Keratinocyte (primary cell): ENCODE data around the gene ZNHIT3. TPM values are rescaled to one million over a fixed set of nuclear protein-coding genes. Genes with fewer than 3 reads are reported as not detected.

Experiments
- DNase-seq: peaks from one replicate; pipeline ENCODE4 v3.0.0-alpha.2; 2011; ENCODE audit warnings: low read depth, missing footprints, low spot score
- FAIRE-seq: peaks from 2 replicates; lab custom pipeline; 2011; peaks lifted over from hg19 to GRCh38; lab: Jason Lieb, UNC
- H2AFZ ChIP-seq: 2 replicates; pipeline ENCODE4 v1.6.0; 2012; ENCODE audit warnings: low read length, control low read depth, inconsistent platforms; ENCODE audit not compliant: control insufficient read depth
- H3K27ac ChIP-seq: 2 replicates; pipeline ENCODE4 v1.5.1; 2011; ENCODE audit warnings: low read length; ENCODE audit not compliant: control insufficient read depth, insufficient read depth
- H3K27me3 ChIP-seq: 3 replicates; pipeline ENCODE4 v1.6.0; 2011; ENCODE audit warnings: low read length; ENCODE audit not compliant: control insufficient read depth, insufficient read depth; ENCODE audit errors: extremely low read depth
- H3K36me3 ChIP-seq, 2 experiments: 2 replicates in 1 of 2; 3 replicates in 1 of 2; pipeline ENCODE4 v1.5.1; 2011; ENCODE audit warnings: low read length in 2 of 2, mild to moderate bottlenecking in 1 of 2; ENCODE audit not compliant: control insufficient read depth in 2 of 2, insufficient read depth in 2 of 2; ENCODE audit errors: extremely low read depth in 1 of 2
- H3K4me1 ChIP-seq: 3 replicates; pipeline ENCODE4 v1.5.1; 2011; ENCODE audit warnings: low read length; ENCODE audit not compliant: control insufficient read depth, insufficient read depth; ENCODE audit errors: extremely low read depth
- H3K4me2 ChIP-seq: 3 replicates; pipeline ENCODE4 v1.6.0; 2011; ENCODE audit warnings: low read depth, low read length; ENCODE audit not compliant: control insufficient read depth, insufficient read depth; ENCODE audit errors: extremely low read depth
- H3K4me3 ChIP-seq, 3 experiments: fragments of 200-600 bp in 1 of 3; sonication (generic) in 1 of 3; 2 replicates in 2 of 3; 3 replicates in 1 of 3; pipeline ENCODE4 v1.5.1; 2011 to 2016; ENCODE audit warnings: low read length in 3 of 3, mild to moderate bottlenecking in 3 of 3, control low read depth in 2 of 3, inconsistent platforms in 1 of 3, low read depth in 1 of 3, mixed read lengths in 1 of 3, mixed run types in 1 of 3, moderate library complexity in 1 of 3; ENCODE audit not compliant: control insufficient read depth in 2 of 3, insufficient read depth in 2 of 3; ENCODE audit errors: extremely low read depth in 1 of 3
- H3K79me2 ChIP-seq: 2 replicates; pipeline ENCODE4 v1.6.0; 2012; ENCODE audit warnings: low read length; ENCODE audit not compliant: control insufficient read depth, insufficient read depth
- H3K9ac ChIP-seq: 3 replicates; pipeline ENCODE4 v1.6.0; 2011; ENCODE audit warnings: low read length; ENCODE audit not compliant: control insufficient read depth, insufficient read depth; ENCODE audit errors: extremely low read depth
- H3K9me1 ChIP-seq: 3 replicates; pipeline ENCODE4 v1.6.0; 2011; ENCODE audit warnings: low read length; ENCODE audit not compliant: control insufficient read depth, insufficient read depth; ENCODE audit errors: extremely low read depth
- H3K9me3 ChIP-seq: 2 replicates; pipeline ENCODE4 v1.5.1; 2012; ENCODE audit warnings: low read depth, low read length; ENCODE audit not compliant: control insufficient read depth
- H4K20me1 ChIP-seq: 3 replicates; pipeline ENCODE4 v1.6.0; 2011; ENCODE audit warnings: low read length; ENCODE audit not compliant: control insufficient read depth, insufficient read depth; ENCODE audit errors: extremely low read depth
- CTCF ChIP-seq, 3 experiments: IDR thresholded peaks in 1 of 3; conservative IDR thresholded peaks in 1 of 3; optimal IDR thresholded peaks in 1 of 3; 2 replicates in 2 of 3; 3 replicates in 1 of 3; pipeline versions ENCODE3 to v1.5.1; 2011; ENCODE audit warnings: low read length in 3 of 3, mild to moderate bottlenecking in 3 of 3, moderate library complexity in 2 of 3, control low read depth in 1 of 3, inconsistent platforms in 1 of 3; ENCODE audit not compliant: insufficient read depth in 2 of 3; ENCODE audit errors: extremely low read depth in 1 of 3
- EZH2 ChIP-seq: IDR thresholded peaks from one replicate; pipeline ENCODE4 v1.6.1; 2012; ENCODE audit warnings: inconsistent platforms, mild to moderate bottlenecking, low read length, moderate library complexity
- dilution Hi-C: fragments of 300-500 bp; cut with MboI; formaldehyde crosslinking; loops from one replicate; pipeline ENCODE4 v1.7.0; 2020; ENCODE audit warnings: low sequenced_read_pairs; ENCODE audit not compliant: extremely low pct_ligation_motif_present
- polyA plus RNA-seq, 5 experiments: library from polyadenylated mRNA; depleted of rRNA in 3 of 5; stranded (reverse) in 3 of 5; stranded (forward) in 1 of 5; unstranded in 1 of 5; fragments of >200 nt; gene quantifications; 1 replicate in 1 of 5; 2 replicates in 3 of 5; 3 replicates in 1 of 5; pipeline versions ENCODE4 v1.2.1 to v1.2.3, GENCODE V29; 2011 to 2012; ENCODE audit warnings: missing spikeins in 2 of 5, low read depth in 1 of 5, low replicate concordance in 1 of 5

Gene ZNHIT3
- polyA plus RNA-seq, 1 donor (not counting 4 experiments of a cell fraction or from before 2014, with no cell fraction given), result 72.4 TPM

- no peak for FAIRE-seq
- dilution Hi-C loops, result no loop called here
These were observed 17.4 kb upstream of the ZNHIT3 start for GRCh38 chr17:36468903-36469635.

GRCh38 chr17:36469733-36470132 lies 16.7 kb upstream of the ZNHIT3 start:
- Histone ChIP-seq H3K27me3 (peaks cover 10% of the 10 kb centered on the region), H2AFZ (no peak overlapping the region), H4K20me1 (no peaks in the 10 kb centered on the region), H3K36me3 (no peaks in the 10 kb centered on the region), H3K4me1 (no peaks in the 10 kb centered on the region), H3K4me2 (no peak overlapping the region), H3K9ac (no peak overlapping the region), H3K9me3 (no peaks in the 10 kb centered on the region), H3K9me1 (no peaks in the 10 kb centered on the region), H3K4me3 (no peak overlapping the region), H3K27ac (no peak overlapping the region), H3K79me2 (no peaks in the 10 kb centered on the region)
- no peak for FAIRE-seq
- TF ChIP-seq CTCF (optimal IDR thresholded peaks at IDR 0.05 in 1 of 3, IDR thresholded peaks at IDR 0.05 in 1 of 3, conservative IDR thresholded peaks at IDR 0.05 in 1 of 3; ENCODE audit: extremely low read depth in 1 of 3, insufficient read depth in 2 of 3, low read length in 3 of 3), result no peak
- no peak for TF ChIP-seq EZH2
- no peak for DNase-seq
- dilution Hi-C loops, result no loop called here

More at GRCh38 chr17:36468903-36469635, 17.4 kb upstream of the ZNHIT3 start:
- Histone ChIP-seq H4K20me1 (no peaks in the 10 kb centered on the region), H3K79me2 (no peaks in the 10 kb centered on the region), H3K9me1 (no peaks in the 10 kb centered on the region), H3K4me2 (no peak overlapping the region), H3K9me3 (no peaks in the 10 kb centered on the region), H3K9ac (no peak overlapping the region), H3K36me3 (no peaks in the 10 kb centered on the region), H3K27ac (no peak overlapping the region), H2AFZ (no peak overlapping the region), H3K4me1 (no peaks in the 10 kb centered on the region), H3K27me3 (peaks cover 15% of the 10 kb centered on the region), H3K4me3 (no peak overlapping the region)
- DNase-seq, result no peak
- no peak for TF ChIP-seq CTCF (optimal IDR thresholded peaks at IDR 0.05 in 1 of 3, IDR thresholded peaks at IDR 0.05 in 1 of 3, conservative IDR thresholded peaks at IDR 0.05 in 1 of 3; ENCODE audit: extremely low read depth in 1 of 3, insufficient read depth in 2 of 3, low read length in 3 of 3)
- TF ChIP-seq EZH2, result no peak
